Neural progenitor cell (in vitro differentiated cells): ENCODE measurements around the gene ERO1A.

Experiments
- EZH2 ChIP-seq: fragments of 200-600 bp; sonication (generic); IDR thresholded peaks from 2 replicates; pipeline ENCODE4 v1.6.1; 2017; ENCODE audit warnings: antibody characterized with exemption, mild to moderate bottlenecking, moderate library complexity
- TF ChIP-seq, protein P1 (sequence below): fragments of 200-600 bp; sonication (generic); IDR thresholded peaks from 2 replicates; pipeline ENCODE4 v1.5.1; 2017; ENCODE audit warnings: antibody characterized with exemption, mild to moderate bottlenecking

DNA sequence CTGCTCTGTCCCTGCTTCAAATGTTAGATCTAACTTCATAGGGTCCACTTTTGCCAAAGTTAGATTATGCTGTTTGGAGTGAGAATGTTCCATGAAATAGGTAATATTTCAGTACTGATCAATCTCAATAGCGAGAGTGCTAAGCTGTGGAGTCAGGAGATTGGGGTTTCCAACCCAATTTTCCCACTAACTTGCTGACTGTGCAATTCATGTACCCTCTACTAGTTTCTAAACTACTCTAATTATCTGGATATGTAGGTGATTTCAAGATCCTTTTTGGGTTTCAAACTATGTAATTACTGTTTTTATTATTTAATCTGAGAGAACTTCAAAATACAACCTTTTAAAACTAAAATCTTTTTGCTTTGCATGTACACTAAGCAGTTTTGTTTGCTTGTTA lies 96.8 kb downstream of the ERO1A start:
- TF ChIP-seq, protein P1, sequence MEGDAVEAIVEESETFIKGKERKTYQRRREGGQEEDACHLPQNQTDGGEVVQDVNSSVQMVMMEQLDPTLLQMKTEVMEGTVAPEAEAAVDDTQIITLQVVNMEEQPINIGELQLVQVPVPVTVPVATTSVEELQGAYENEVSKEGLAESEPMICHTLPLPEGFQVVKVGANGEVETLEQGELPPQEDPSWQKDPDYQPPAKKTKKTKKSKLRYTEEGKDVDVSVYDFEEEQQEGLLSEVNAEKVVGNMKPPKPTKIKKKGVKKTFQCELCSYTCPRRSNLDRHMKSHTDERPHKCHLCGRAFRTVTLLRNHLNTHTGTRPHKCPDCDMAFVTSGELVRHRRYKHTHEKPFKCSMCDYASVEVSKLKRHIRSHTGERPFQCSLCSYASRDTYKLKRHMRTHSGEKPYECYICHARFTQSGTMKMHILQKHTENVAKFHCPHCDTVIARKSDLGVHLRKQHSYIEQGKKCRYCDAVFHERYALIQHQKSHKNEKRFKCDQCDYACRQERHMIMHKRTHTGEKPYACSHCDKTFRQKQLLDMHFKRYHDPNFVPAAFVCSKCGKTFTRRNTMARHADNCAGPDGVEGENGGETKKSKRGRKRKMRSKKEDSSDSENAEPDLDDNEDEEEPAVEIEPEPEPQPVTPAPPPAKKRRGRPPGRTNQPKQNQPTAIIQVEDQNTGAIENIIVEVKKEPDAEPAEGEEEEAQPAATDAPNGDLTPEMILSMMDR, result no peak
- no peak for TF ChIP-seq EZH2
